Neuron (in vitro differentiated cells): ENCODE data around the gene OARD1.

Experiments used
- H2AFZ ChIP-seq: one replicate; pipeline ENCODE4 v1.6.1; 2013; ENCODE audit warnings: low read depth, mild to moderate bottlenecking, inconsistent platforms, low read length, moderate library complexity
- H3K27me3 ChIP-seq: one replicate; pipeline ENCODE4 v1.6.1; 2013; ENCODE audit warnings: low read length; ENCODE audit not compliant: insufficient read depth
- H3K36me3 ChIP-seq: one replicate; pipeline ENCODE4 v1.6.1; 2013; ENCODE audit warnings: low read length; ENCODE audit not compliant: insufficient read depth
- H3K4me1 ChIP-seq: one replicate; pipeline ENCODE4 v1.6.1; 2013; ENCODE audit warnings: low read length; ENCODE audit not compliant: insufficient read depth
- H3K4me3 ChIP-seq: 2 replicates; pipeline ENCODE4 v1.5.1; 2013; ENCODE audit warnings: mild to moderate bottlenecking, low read length, moderate library complexity
- H3K9me3 ChIP-seq: one replicate; pipeline ENCODE4 v1.6.1; 2013; ENCODE audit warnings: low read length

OARD1 gene

GRCh38 chr6:41071501-41071922 is 644 bp downstream of the OARD1 start:
- H3K4me1 ChIP-seq: peaks cover 29% of the 10 kb centered on the region
- no peaks in the 10 kb centered on the region for H3K27me3 ChIP-seq
- peak overlapping the region; percentile 66 for H2AFZ ChIP-seq
- H3K9me3 ChIP-seq: no peaks in the 10 kb centered on the region
- peak overlapping the region; percentile 93 for H3K4me3 ChIP-seq
- H3K36me3 ChIP-seq: peaks cover 16% of the 10 kb centered on the region

DNA sequence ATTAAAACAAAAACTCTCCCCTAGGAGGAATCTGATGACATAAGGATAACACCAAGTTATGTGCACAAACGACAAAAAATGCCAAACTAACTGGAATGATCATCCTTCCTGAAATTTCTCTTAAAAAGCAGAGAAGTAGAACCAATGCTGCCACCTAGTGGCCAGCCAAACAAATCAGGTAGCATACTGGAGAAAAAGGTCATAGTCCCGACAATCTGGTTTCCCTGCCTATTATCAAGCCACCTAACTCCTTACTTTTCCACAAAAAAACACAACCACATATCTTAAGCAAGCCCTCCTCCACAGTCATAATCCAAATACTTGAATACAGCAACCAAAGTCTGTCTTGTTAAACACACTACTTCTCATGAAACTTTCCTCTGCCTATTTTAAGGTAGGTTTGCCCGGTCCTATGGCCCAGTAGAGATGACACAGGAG is 5.3 kb downstream of the OARD1 start:
- no peaks in the 10 kb centered on the region for H3K27me3 ChIP-seq
- H2AFZ ChIP-seq: no peak overlapping the region
- H3K9me3 ChIP-seq: no peaks in the 10 kb centered on the region
- H3K4me3 ChIP-seq: no peak overlapping the region
- peaks cover 40% of the 10 kb centered on the region for H3K36me3 ChIP-seq
- peaks cover 8% of the 10 kb centered on the region for H3K4me1 ChIP-seq

GRCh38 chr6:41065550-41066026 is 6.6 kb downstream of the OARD1 start:
- Histone ChIP-seq H3K36me3 (peaks cover 45% of the 10 kb centered on the region), H3K4me1 (peaks cover 2% of the 10 kb centered on the region), H3K9me3 (no peaks in the 10 kb centered on the region), H2AFZ (no peak overlapping the region), H3K4me3 (no peak overlapping the region), H3K27me3 (no peaks in the 10 kb centered on the region)

DNA sequence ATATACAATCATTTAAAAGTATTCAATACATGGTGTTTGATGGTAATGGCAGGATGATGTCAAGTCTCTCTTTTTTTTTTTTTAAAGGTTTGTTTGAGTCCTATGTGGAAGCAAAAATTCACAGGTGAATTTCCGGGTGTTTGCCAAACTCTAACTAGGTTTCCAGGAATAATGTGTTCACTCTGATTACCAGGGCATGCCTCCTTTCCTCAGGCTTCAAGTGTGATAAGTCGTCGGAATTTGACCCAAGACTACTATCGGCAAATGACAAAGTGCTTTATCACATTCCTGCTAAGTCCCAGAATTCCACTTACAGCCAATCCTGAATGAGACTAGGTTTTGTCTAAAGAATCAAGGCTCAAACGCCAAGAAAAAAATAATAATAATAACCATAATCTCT is 7.3 kb downstream of the OARD1 start:
- H2AFZ ChIP-seq: no peak overlapping the region
- peaks cover 45% of the 10 kb centered on the region for H3K36me3 ChIP-seq
- no peaks in the 10 kb centered on the region for H3K4me1 ChIP-seq
- no peak overlapping the region for H3K4me3 ChIP-seq
- no peaks in the 10 kb centered on the region for H3K9me3 ChIP-seq
- H3K27me3 ChIP-seq: no peaks in the 10 kb centered on the region

DNA sequence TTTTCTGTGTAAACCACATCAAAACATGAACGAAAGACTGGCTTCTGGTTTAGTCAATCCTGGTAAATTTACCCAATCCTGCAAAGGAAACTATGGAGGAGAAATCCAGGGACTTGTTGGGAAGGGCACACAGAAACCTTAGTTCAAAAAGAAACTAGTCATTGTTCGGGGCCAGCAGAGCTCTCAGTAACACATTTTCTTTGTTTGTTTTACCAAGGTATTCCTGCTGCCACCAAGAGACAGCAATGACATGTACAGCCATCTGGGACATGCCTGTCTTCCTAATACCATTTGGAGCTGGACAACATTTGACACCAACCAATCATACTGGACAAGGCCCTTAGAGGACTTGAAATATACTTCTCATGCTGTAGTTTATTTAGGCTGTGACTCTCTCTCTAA is 8.3 kb downstream of the OARD1 start:
- H3K27me3 ChIP-seq: no peaks in the 10 kb centered on the region
- no peaks in the 10 kb centered on the region for H3K4me1 ChIP-seq
- no peaks in the 10 kb centered on the region for H3K9me3 ChIP-seq
- peaks cover 39% of the 10 kb centered on the region for H3K36me3 ChIP-seq
- no peak overlapping the region for H2AFZ ChIP-seq
- H3K4me3 ChIP-seq: no peak overlapping the region

DNA sequence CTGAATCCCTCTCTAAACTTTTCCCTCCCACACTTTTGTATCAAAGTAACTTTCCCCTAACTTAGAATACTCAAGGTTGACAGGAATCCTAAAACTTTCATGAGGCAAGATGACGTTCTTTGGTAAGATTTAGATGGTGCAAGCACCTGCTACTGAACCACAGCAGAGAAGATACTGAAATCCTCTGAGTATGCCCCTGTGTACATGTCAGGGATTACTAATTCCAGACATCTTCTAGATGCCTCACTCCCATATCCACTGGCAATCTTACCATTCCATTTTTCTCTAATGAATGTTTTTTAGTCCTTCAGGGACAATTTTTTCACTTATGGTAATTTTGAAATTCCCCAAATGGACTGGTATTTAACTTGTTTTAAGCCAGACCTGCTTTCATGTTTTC is 10.1 kb downstream of the OARD1 start:
- no peaks in the 10 kb centered on the region for H3K4me1 ChIP-seq
- no peak overlapping the region for H2AFZ ChIP-seq
- H3K27me3 ChIP-seq: no peaks in the 10 kb centered on the region
- H3K9me3 ChIP-seq: no peaks in the 10 kb centered on the region
- no peak overlapping the region for H3K4me3 ChIP-seq
- H3K36me3 ChIP-seq: peaks cover 29% of the 10 kb centered on the region

DNA sequence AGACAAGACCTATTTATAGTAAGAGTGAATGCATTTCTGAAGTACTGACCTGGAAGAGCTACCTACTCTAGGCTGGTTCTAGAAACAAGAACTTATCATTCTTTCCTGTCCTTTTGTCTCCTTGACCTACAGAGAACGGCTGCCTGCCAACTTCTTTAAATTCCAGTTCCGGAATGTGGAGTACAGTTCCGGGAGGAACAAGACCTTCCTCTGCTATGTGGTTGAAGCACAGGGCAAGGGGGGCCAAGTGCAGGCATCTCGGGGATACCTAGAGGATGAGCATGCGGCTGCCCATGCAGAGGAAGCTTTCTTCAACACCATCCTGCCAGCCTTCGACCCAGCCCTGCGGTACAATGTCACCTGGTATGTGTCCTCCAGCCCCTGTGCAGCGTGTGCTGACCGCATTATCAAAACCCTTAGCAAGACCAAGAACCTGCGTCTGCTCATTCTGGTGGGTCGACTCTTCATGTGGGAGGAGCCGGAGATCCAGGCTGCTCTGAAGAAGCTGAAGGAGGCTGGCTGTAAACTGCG is 10.9 kb downstream of the OARD1 start:
- Histone ChIP-seq H3K36me3 (peaks cover 26% of the 10 kb centered on the region), H3K9me3 (no peaks in the 10 kb centered on the region), H3K4me1 (no peaks in the 10 kb centered on the region), H2AFZ (no peak overlapping the region), H3K27me3 (no peaks in the 10 kb centered on the region), H3K4me3 (no peak overlapping the region)

GRCh38 chr6:41059556-41059955 is 12.6 kb downstream of the OARD1 start:
- Histone ChIP-seq H3K4me3 (no peak overlapping the region), H3K36me3 (peaks cover 13% of the 10 kb centered on the region), H2AFZ (no peak overlapping the region), H3K4me1 (no peaks in the 10 kb centered on the region), H3K9me3 (no peaks in the 10 kb centered on the region), H3K27me3 (no peaks in the 10 kb centered on the region)

DNA sequence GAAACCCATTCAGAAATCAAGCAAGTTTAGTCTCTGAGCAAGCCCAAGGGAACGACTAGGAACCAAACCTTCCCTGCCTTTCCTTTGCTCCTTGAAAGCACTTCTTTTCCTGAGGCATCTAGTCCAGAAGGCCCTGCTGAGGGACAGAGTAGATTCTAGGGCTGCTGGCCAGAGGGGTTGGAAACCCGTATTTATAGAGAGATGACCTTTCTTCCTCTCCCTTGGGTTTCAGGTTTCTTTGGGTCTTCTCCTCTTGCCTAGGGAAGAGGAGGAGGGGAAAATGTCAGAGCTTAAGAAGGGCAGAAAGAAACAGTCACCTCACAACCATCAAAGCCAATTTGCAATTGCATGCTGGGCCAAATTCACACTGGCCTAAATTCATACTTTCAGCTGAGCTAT is 13.4 kb downstream of the OARD1 start:
- Histone ChIP-seq H2AFZ (no peak overlapping the region), H3K4me1 (no peaks in the 10 kb centered on the region), H3K9me3 (no peaks in the 10 kb centered on the region), H3K27me3 (no peaks in the 10 kb centered on the region), H3K4me3 (no peak overlapping the region), H3K36me3 (peaks cover 6% of the 10 kb centered on the region)

- Histone ChIP-seq H2AFZ (no peak overlapping the region), H3K4me3 (no peak overlapping the region), H3K27me3 (no peaks in the 10 kb centered on the region), H3K36me3 (peaks cover 4% of the 10 kb centered on the region), H3K4me1 (no peaks in the 10 kb centered on the region), H3K9me3 (no peaks in the 10 kb centered on the region)
These were observed 15.2 kb downstream of the OARD1 start for GRCh38 chr6:41056768-41057490.

DNA sequence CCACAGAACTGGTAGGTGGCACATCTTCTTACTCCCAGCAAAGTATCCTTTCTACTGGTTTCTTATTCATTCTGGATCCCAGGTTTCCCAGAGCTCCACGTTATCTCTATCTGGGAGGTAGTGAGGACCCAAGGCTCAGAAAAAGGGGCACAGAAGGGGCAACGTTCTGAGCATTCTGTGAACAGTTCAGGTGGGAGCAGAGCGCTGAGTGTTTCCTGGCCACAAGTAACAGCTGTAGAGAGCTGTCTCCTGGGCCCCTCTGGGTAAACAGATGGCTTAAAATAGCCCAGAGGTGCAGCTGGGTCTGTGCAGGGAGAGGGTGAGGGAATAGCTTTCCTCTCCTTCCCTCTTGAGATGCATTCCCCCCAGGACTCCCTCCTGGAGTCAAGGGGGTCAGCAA is 17.0 kb downstream of the OARD1 start:
- Histone ChIP-seq H3K36me3 (no peaks in the 10 kb centered on the region), H2AFZ (no peak overlapping the region), H3K9me3 (no peaks in the 10 kb centered on the region), H3K27me3 (no peaks in the 10 kb centered on the region), H3K4me3 (no peak overlapping the region), H3K4me1 (no peaks in the 10 kb centered on the region)

DNA sequence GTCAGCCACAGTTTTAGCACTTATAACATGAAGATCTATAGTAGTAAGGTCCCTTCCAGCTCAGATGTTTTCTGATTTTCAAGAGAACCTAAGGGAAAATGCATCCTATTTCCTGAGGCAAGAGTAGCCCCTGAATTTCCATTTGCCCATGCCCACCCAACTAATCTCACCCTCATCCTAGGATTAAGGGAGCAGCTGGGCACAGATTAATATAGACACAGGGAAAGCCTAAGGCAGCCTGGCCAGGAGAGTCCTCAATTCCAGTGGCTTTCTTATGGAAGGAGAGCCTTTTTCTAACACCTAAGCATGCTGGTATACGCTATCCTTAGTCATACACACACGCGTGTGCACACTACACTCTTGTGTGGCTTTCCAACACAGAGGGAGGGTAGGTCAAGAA is 17.6 kb downstream of the OARD1 start:
- H3K9me3 ChIP-seq: no peaks in the 10 kb centered on the region
- H3K36me3 ChIP-seq: no peaks in the 10 kb centered on the region
- H3K4me1 ChIP-seq: peaks cover 4% of the 10 kb centered on the region
- no peak overlapping the region for H2AFZ ChIP-seq
- no peaks in the 10 kb centered on the region for H3K27me3 ChIP-seq
- H3K4me3 ChIP-seq: no peak overlapping the region

- H3K27me3 ChIP-seq: no peaks in the 10 kb centered on the region
- H3K4me3 ChIP-seq: no peak within 1 kb of the TSS
- no peaks in the 10 kb centered on the region for H3K9me3 ChIP-seq
- peaks cover 4% of the 10 kb centered on the region for H3K4me1 ChIP-seq
- H2AFZ ChIP-seq: no peak within 1 kb of the TSS
- H3K36me3 ChIP-seq: no peaks in the 10 kb centered on the region
These were observed 19.1 kb downstream of the OARD1 start, which contains the start of gene APOBEC2 for GRCh38 chr6:41053041-41053440. TSS of gene APOBEC2 (plus strand) at chr6:41053202. CDS start at chr6:41053348, 146 bp downstream.
